Neural crest cell (in vitro differentiated cells): ENCODE measurements around the gene ARHGEF17. TPM values are rescaled to one million over a fixed set of nuclear protein-coding genes. Genes with fewer than 3 reads are reported as not detected.

Experiments
- DNase-seq: peaks from one replicate; pipeline ENCODE4 v3.0.0; 2021; ENCODE audit warnings: low read depth, mixed read lengths, low spot score
- H3K27ac Mint-ChIP-seq: one replicate; pipeline ENCODE4 v1.8.0; 2021; ENCODE audit warnings: mild to moderate bottlenecking, mixed read lengths; ENCODE audit not compliant: unreplicated experiment
- H3K27me3 Mint-ChIP-seq: 2 replicates; pipeline ENCODE4 v1.8.0; 2021; ENCODE audit warnings: low read depth, mild to moderate bottlenecking, mixed read lengths
- H3K36me3 Mint-ChIP-seq: 2 replicates; pipeline ENCODE4 v1.8.0; 2021; ENCODE audit warnings: low read depth, mild to moderate bottlenecking, mixed read lengths
- H3K4me1 Mint-ChIP-seq: 2 replicates; pipeline ENCODE4 v1.8.0; 2021; ENCODE audit warnings: mixed read lengths
- H3K4me3 Mint-ChIP-seq: one replicate; pipeline ENCODE4 v1.8.0; 2021; ENCODE audit warnings: mild to moderate bottlenecking, mixed read lengths
- H3K9me3 Mint-ChIP-seq: 2 replicates; pipeline ENCODE4 v1.8.0; 2021; ENCODE audit warnings: mixed read lengths
- total RNA-seq: library from RNA; stranded (reverse); gene quantifications from 2 replicates; pipeline ENCODE4 v1.2.1, GENCODE V29; 2021
- TF ChIP-seq, protein P1 (sequence below): fragments of 200-600 bp; sonication (generic); conservative IDR thresholded peaks from 2 replicates; pipeline ENCODE4 v1.5.0; 2021; ENCODE audit warnings: antibody characterized with exemption, mild to moderate bottlenecking

The ARHGEF17 gene
- total RNA-seq, 1 donor from 2014 or later: 55.7 TPM

DNA sequence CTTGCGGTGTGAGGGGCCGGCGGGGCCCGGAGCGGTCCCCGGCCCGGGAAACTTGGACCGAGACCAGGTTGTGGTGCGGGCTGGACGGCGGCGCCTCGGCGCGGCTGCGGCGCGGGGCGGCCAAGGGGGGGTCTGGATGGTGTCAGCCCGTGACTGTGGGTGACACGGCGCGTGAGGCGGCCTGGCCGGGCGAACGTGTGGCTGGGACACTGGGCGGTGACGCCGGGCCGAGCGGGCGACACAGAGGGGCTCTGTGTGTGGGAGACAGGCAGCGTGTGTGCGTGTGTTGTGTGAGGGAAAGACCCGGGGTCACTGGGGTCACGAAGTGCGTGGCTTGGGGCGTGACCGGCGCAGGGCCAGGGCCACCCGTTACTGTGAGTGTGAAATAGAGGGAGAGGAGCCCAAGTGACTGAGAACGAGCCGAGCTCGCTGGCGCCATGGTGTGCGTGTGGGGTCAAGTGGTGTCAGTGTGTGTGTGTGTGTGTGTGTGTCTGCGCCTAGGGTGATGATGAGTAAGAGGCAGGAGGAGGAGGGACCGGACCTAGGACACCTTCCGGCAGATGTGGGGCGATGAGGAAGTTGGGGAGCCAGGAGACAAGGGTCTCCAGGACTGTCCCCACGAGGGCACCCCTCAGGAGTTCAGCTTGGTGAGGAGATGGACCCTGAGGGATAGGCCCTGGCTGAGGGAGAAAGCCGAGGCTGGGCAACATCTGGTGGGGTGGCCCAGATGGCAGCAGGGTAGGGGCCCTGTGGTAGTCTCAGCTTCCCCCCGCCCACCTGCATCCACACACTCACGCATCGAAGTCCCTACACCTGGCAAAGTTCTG is 68.9 kb downstream of the ARHGEF17 start:
- Mint-ChIP-seq H3K36me3 (no peaks in the 10 kb centered on the region), H3K9me3 (no peaks in the 10 kb centered on the region), H3K27ac (peak overlapping the region; percentile 95), H3K4me1 (peaks cover 28% of the 10 kb centered on the region), H3K27me3 (no peaks in the 10 kb centered on the region), H3K4me3 (peak overlapping the region; percentile 93)
- peak; percentile 48 for DNase-seq
- TF ChIP-seq, protein P1, sequence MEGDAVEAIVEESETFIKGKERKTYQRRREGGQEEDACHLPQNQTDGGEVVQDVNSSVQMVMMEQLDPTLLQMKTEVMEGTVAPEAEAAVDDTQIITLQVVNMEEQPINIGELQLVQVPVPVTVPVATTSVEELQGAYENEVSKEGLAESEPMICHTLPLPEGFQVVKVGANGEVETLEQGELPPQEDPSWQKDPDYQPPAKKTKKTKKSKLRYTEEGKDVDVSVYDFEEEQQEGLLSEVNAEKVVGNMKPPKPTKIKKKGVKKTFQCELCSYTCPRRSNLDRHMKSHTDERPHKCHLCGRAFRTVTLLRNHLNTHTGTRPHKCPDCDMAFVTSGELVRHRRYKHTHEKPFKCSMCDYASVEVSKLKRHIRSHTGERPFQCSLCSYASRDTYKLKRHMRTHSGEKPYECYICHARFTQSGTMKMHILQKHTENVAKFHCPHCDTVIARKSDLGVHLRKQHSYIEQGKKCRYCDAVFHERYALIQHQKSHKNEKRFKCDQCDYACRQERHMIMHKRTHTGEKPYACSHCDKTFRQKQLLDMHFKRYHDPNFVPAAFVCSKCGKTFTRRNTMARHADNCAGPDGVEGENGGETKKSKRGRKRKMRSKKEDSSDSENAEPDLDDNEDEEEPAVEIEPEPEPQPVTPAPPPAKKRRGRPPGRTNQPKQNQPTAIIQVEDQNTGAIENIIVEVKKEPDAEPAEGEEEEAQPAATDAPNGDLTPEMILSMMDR: no peak

DNA sequence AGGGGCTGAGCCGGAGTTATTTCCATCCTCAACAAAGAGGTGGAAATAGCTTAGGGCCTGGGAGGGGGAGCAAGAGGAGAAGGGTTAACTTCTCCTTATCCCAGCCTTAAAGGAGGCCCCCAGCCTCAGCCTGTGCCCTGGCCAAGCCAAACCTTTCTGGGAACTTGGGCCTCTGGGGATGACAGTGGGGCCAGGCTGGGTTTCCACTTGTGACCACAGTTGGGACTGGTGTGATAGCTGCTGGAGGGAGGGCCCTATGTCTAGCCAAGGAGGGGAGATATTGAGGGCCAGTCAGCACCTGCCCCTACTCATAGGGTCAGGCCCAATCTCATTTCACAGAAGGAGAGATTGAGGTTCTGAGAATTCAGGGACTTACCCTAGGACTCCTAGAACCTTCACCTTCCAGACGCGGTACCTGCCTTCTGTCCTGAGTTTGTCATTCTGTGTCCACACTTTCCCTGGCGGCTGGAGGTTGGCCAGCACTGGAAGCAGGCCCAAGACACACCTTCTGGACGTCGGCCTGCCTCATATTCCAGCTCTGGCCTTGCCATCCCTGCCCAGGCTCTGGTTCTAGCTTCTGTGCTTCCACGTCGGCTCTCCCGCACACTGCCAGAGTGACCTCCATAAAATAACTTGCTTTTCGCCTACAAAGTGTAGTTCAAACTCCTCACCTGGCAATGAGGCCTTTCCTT is 71.3 kb downstream of the ARHGEF17 start:
- peaks cover 33% of the 10 kb centered on the region for H3K4me1 Mint-ChIP-seq
- TF ChIP-seq, protein P1: no peak
- H3K27me3 Mint-ChIP-seq: no peaks in the 10 kb centered on the region
- peak overlapping the region; percentile 93 for H3K4me3 Mint-ChIP-seq
- DNase-seq: no peak
- no peak overlapping the region for H3K27ac Mint-ChIP-seq
- no peaks in the 10 kb centered on the region for H3K36me3 Mint-ChIP-seq
- H3K9me3 Mint-ChIP-seq: no peaks in the 10 kb centered on the region

DNA sequence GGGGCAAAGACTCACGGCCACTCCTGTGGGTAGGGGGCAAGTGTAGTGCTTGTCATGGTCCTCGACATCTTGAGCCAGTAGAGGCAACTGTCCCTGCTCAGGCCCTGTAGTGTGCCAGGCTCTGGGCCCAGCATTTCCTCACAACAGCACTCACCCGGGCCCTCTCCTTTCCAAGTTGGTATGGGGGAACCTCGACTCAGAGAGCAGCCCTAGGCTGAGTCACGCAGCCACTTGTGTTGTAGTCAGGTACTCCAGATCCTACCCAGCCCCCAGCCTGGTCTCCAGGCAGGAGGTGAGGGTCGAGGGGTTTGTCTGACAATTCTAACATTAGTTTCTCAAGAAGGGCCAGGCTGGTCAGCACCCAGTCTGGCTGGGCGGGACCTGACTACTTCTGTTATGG is 72.3 kb downstream of the ARHGEF17 start:
- TF ChIP-seq, protein P1: no peak
- Mint-ChIP-seq H3K27ac (no peak overlapping the region), H3K4me3 (peak overlapping the region; percentile 93), H3K36me3 (no peaks in the 10 kb centered on the region), H3K9me3 (no peaks in the 10 kb centered on the region), H3K27me3 (no peaks in the 10 kb centered on the region), H3K4me1 (peaks cover 29% of the 10 kb centered on the region)
- no peak for DNase-seq

DNA sequence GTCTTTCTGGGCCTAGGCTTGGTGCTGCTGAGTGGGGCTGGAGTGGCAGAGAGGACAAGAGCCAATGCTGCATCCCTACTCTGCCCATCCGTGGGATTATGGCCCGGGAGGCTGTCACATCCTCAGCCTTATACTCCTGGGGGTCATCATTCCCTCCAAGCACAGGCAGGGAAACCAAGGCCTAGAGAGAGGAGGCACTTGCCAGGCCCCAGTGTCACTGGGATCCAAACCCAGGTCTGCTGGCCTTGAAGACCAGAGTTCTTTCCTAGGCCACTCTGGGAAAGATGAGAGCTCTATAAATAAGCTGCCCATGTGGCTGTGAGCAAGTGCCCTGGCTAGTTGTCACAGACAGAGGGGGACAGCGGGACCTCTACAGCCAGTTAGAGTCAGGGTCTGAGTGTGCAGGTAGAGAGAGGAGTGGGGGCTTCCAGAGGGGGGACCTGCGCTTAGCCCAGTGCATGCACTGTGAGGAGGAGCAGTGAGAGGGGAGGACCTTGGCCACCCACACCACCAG is 72.9 kb downstream of the ARHGEF17 start:
- Mint-ChIP-seq H3K27me3 (no peaks in the 10 kb centered on the region), H3K36me3 (no peaks in the 10 kb centered on the region), H3K9me3 (no peaks in the 10 kb centered on the region), H3K4me1 (peaks cover 26% of the 10 kb centered on the region), H3K27ac (peak overlapping the region; percentile 27), H3K4me3 (no peak overlapping the region)
- DNase-seq: no peak
- TF ChIP-seq, protein P1: no peak

DNA sequence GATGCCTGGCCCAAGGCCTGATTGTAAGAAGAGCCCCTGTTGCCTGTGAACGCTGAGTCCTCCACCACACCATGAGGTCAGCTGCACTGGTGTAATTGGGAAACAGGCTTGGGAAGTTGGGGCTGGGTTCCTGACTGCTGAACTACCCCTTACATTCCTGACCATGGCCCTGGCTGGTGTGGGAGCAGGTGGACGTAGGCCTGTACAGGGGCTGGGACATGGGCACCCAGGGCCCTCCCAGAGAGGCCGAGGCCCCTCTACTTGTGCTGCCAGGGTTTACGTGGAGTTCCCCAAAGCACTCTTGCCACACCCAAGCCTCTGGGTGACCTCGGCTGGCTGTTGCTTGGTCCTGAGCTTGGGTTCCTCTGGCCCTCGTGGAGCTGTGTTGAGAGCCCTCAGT is 73.5 kb downstream of the ARHGEF17 start:
- Mint-ChIP-seq H3K36me3 (no peaks in the 10 kb centered on the region), H3K4me3 (no peak overlapping the region), H3K27ac (peak overlapping the region; percentile 35), H3K9me3 (no peaks in the 10 kb centered on the region), H3K27me3 (no peaks in the 10 kb centered on the region), H3K4me1 (peaks cover 27% of the 10 kb centered on the region)
- TF ChIP-seq, protein P1: no peak
- DNase-seq: no peak
